GM12891 (cell line): ENCODE results near the gene LTA4H.

Experiments used
- PAX5 ChIP-seq: IDR thresholded peaks from 2 replicates; pipeline ENCODE4 v1.6.1; 2011; ENCODE audit warnings: low read length, moderate library complexity, mild to moderate bottlenecking; ENCODE audit not compliant: insufficient read depth, severe bottlenecking
- POLR2A ChIP-seq: IDR thresholded peaks from 2 replicates; pipeline ENCODE4 v1.6.1; 2011; ENCODE audit warnings: low read depth, low read length, control low read depth
- POLR2AphosphoS5 ChIP-seq: IDR thresholded peaks from 2 replicates; pipeline ENCODE4 v1.6.1; 2011; ENCODE audit warnings: low read depth, low read length, control low read depth
- POU2F2 ChIP-seq: IDR thresholded peaks from 2 replicates; pipeline ENCODE4 v1.6.1; 2011; ENCODE audit warnings: low read depth, mild to moderate bottlenecking, control low read depth, low read length, moderate library complexity
- SPI1 ChIP-seq: IDR thresholded peaks from 2 replicates; pipeline ENCODE4 v1.6.1; 2011; ENCODE audit warnings: low read depth, low read length, control low read depth
- TAF1 ChIP-seq: IDR thresholded peaks from 2 replicates; pipeline ENCODE4 v1.6.1; 2011; ENCODE audit warnings: low read depth, low read length, control low read depth

GRCh38 chr12:96061864-96062453 lies 26.6 kb upstream of the LTA4H start:
- TF ChIP-seq POLR2A, result no peak
- no peak for TF ChIP-seq POLR2AphosphoS5
- no peak for TF ChIP-seq TAF1
- no peak for TF ChIP-seq SPI1
- TF ChIP-seq POU2F2, result no peak
- no peak for TF ChIP-seq PAX5
